Measurements from ENCODE around the gene SLC35F1. TPM values are rescaled to one million over a fixed set of nuclear protein-coding genes. Genes with fewer than 3 reads are reported as not detected.

Gene SLC35F1
- total and polyA plus RNA-seq, 4 donors, result 0.01 to 0.09 (median 0.08) TPM; not detected in 1

DNA sequence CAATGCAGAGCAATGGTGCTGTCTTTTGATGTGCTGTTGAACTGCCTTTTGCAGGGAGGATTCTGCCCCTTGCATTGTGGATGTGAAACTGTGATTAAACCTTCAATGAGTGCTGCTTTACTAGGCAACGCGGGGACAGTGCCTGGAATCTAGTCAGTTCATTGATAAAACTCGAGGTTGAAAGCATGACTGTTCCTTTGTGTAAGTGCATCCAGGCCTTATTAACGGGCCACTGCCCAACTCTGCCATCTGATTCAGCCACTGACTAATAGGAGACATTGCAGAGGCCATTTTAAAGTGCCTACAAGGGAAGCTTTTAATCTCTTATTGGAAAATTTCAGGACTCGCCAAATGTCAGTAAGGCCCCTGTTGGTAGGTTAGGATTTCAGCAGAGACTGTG is 49.3 kb downstream of the SLC35F1 start:
- H3K27me3 ChIP-seq (ENCODE audit: control insufficient read depth in 4 of 4, insufficient read depth in 4 of 4, low read length in 3 of 4), result no peaks in the 10 kb centered on the region
- H3K36me3 ChIP-seq (ENCODE audit: control insufficient read depth in 4 of 4, insufficient read depth in 3 of 4, low read depth in 1 of 4, low read length in 3 of 4), result no peaks in the 10 kb centered on the region
- H3K4me1 ChIP-seq (ENCODE audit: control insufficient read depth in 4 of 4, insufficient read depth in 4 of 4, low read length in 3 of 4), result no peaks in the 10 kb centered on the region
- no peak overlapping the region for H3K27ac ChIP-seq (ENCODE audit: low read depth in 1 of 2, low read length in 2 of 2)
- no peak for TF ChIP-seq RXRA (IDR thresholded peaks at IDR 0.05)
- TF ChIP-seq, protein P1, sequence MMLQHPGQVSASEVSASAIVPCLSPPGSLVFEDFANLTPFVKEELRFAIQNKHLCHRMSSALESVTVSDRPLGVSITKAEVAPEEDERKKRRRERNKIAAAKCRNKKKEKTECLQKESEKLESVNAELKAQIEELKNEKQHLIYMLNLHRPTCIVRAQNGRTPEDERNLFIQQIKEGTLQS (IDR thresholded peaks at IDR 0.05), result no peak
- no peak for TF ChIP-seq FOXA1 (IDR thresholded peaks at IDR 0.05)
- TF ChIP-seq TAF1 (conservative IDR thresholded peaks at IDR 0.05), result no peak
- no peak for TF ChIP-seq RAD21 (IDR thresholded peaks at IDR 0.05)
- no peak for TF ChIP-seq EGR1 (IDR thresholded peaks at IDR 0.05; ENCODE audit: low read depth in 2 of 2)
- no peak for TF ChIP-seq SP1 (IDR thresholded peaks at IDR 0.05)
- TF ChIP-seq, protein P2, sequence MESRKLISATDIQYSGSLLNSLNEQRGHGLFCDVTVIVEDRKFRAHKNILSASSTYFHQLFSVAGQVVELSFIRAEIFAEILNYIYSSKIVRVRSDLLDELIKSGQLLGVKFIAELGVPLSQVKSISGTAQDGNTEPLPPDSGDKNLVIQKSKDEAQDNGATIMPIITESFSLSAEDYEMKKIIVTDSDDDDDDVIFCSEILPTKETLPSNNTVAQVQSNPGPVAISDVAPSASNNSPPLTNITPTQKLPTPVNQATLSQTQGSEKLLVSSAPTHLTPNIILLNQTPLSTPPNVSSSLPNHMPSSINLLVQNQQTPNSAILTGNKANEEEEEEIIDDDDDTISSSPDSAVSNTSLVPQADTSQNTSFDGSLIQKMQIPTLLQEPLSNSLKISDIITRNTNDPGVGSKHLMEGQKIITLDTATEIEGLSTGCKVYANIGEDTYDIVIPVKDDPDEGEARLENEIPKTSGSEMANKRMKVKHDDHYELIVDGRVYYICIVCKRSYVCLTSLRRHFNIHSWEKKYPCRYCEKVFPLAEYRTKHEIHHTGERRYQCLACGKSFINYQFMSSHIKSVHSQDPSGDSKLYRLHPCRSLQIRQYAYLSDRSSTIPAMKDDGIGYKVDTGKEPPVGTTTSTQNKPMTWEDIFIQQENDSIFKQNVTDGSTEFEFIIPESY (IDR thresholded peaks at IDR 0.05), result no peak
- TF ChIP-seq, protein P3, sequence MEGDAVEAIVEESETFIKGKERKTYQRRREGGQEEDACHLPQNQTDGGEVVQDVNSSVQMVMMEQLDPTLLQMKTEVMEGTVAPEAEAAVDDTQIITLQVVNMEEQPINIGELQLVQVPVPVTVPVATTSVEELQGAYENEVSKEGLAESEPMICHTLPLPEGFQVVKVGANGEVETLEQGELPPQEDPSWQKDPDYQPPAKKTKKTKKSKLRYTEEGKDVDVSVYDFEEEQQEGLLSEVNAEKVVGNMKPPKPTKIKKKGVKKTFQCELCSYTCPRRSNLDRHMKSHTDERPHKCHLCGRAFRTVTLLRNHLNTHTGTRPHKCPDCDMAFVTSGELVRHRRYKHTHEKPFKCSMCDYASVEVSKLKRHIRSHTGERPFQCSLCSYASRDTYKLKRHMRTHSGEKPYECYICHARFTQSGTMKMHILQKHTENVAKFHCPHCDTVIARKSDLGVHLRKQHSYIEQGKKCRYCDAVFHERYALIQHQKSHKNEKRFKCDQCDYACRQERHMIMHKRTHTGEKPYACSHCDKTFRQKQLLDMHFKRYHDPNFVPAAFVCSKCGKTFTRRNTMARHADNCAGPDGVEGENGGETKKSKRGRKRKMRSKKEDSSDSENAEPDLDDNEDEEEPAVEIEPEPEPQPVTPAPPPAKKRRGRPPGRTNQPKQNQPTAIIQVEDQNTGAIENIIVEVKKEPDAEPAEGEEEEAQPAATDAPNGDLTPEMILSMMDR (IDR thresholded peaks at IDR 0.05; ENCODE audit: low read depth, low read length, missing input control), result no peak
- TF ChIP-seq, protein P4, sequence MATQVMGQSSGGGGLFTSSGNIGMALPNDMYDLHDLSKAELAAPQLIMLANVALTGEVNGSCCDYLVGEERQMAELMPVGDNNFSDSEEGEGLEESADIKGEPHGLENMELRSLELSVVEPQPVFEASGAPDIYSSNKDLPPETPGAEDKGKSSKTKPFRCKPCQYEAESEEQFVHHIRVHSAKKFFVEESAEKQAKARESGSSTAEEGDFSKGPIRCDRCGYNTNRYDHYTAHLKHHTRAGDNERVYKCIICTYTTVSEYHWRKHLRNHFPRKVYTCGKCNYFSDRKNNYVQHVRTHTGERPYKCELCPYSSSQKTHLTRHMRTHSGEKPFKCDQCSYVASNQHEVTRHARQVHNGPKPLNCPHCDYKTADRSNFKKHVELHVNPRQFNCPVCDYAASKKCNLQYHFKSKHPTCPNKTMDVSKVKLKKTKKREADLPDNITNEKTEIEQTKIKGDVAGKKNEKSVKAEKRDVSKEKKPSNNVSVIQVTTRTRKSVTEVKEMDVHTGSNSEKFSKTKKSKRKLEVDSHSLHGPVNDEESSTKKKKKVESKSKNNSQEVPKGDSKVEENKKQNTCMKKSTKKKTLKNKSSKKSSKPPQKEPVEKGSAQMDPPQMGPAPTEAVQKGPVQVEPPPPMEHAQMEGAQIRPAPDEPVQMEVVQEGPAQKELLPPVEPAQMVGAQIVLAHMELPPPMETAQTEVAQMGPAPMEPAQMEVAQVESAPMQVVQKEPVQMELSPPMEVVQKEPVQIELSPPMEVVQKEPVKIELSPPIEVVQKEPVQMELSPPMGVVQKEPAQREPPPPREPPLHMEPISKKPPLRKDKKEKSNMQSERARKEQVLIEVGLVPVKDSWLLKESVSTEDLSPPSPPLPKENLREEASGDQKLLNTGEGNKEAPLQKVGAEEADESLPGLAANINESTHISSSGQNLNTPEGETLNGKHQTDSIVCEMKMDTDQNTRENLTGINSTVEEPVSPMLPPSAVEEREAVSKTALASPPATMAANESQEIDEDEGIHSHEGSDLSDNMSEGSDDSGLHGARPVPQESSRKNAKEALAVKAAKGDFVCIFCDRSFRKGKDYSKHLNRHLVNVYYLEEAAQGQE (IDR thresholded peaks at IDR 0.05), result no peak
- TF ChIP-seq FOXA2 (IDR thresholded peaks at IDR 0.05), result no peak
- no peak for TF ChIP-seq HNF4A (conservative IDR thresholded peaks at IDR 0.05)
- TF ChIP-seq NR2F2 (IDR thresholded peaks at IDR 0.05), result no peak
- TF ChIP-seq GABPA (IDR thresholded peaks at IDR 0.05 in 1 of 2, conservative IDR thresholded peaks at IDR 0.05 in 1 of 2), result no peak
- TF ChIP-seq JUND (IDR thresholded peaks at IDR 0.05), result no peak
- TF ChIP-seq YY1 (IDR thresholded peaks at IDR 0.05), result no peak
- TF ChIP-seq, protein P5, sequence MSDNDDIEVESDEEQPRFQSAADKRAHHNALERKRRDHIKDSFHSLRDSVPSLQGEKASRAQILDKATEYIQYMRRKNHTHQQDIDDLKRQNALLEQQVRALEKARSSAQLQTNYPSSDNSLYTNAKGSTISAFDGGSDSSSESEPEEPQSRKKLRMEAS (IDR thresholded peaks at IDR 0.05), result no peak
- no peak for TF ChIP-seq HNF4G (IDR thresholded peaks at IDR 0.05)
- no peak overlapping the region for H3K9ac ChIP-seq (ENCODE audit: low read depth in 1 of 2, low read length in 2 of 2)
- 72% methylated on average over 5 of the region's 5 CpGs for WGBS
- no peaks in the 10 kb centered on the region for H3K9me3 ChIP-seq (ENCODE audit: control insufficient read depth in 4 of 4, low read length in 3 of 4)
- no peak for DNase-seq (ENCODE audit: low spot score)
- H3K4me3 ChIP-seq (ENCODE audit: low read depth in 1 of 3, low read length in 3 of 3), result no peak overlapping the region

Measured in liver (tissue), 9 donors.